ENCODE measurements around the gene ENAH.
"Not testable (repeated sequence)": the region's sequence is repeated elsewhere in the genome, so short reads cannot be mapped to it uniquely, and the experiment has no call there.

The ENAH gene

GRCh38 chr1:225644666-225645065 is 8.3 kb downstream of the ENAH start:
- no peak for DNase-seq (ENCODE audit: low spot score)

- no peak for DNase-seq (ENCODE audit: low spot score)
These were observed 10.7 kb downstream of the ENAH start for GRCh38 chr1:225642177-225642576.

- DNase-seq (ENCODE audit: low spot score), result no peak
These were observed 14.1 kb downstream of the ENAH start for GRCh38 chr1:225638853-225639252.

- no peak for DNase-seq (ENCODE audit: low spot score)
These were observed 15.2 kb downstream of the ENAH start for GRCh38 chr1:225637651-225638199.

- DNase-seq (ENCODE audit: low spot score), result not testable (repeated sequence)
These were observed 15.9 kb downstream of the ENAH start for GRCh38 chr1:225636992-225637391.

- no peak for DNase-seq (ENCODE audit: low spot score)
These were observed 17.3 kb downstream of the ENAH start for GRCh38 chr1:225635649-225636048.

GRCh38 chr1:225632836-225633235 is 20.1 kb downstream of the ENAH start:
- not testable (repeated sequence) for DNase-seq (ENCODE audit: low spot score)

- DNase-seq (ENCODE audit: low spot score), result no peak
These were observed 21.8 kb downstream of the ENAH start for GRCh38 chr1:225631021-225631663.

GRCh38 chr1:225629483-225629882 is 23.4 kb downstream of the ENAH start:
- no peak for DNase-seq (ENCODE audit: low spot score)

GRCh38 chr1:225628794-225629193 is 24.1 kb downstream of the ENAH start:
- not testable (repeated sequence) for DNase-seq (ENCODE audit: low spot score)

GRCh38 chr1:225627304-225627947 is 25.5 kb downstream of the ENAH start:
- no peak for DNase-seq (ENCODE audit: low spot score)

GRCh38 chr1:225626698-225627097 is 26.2 kb downstream of the ENAH start:
- no peak for DNase-seq (ENCODE audit: low spot score)

GRCh38 chr1:225617956-225618355 is 35.0 kb downstream of the ENAH start:
- DNase-seq (ENCODE audit: low spot score), result no peak

- no peak for DNase-seq (ENCODE audit: low spot score)
These were observed 35.4 kb downstream of the ENAH start for GRCh38 chr1:225617479-225617878.

- DNase-seq (ENCODE audit: low spot score), result not testable (repeated sequence)
These were observed 37.5 kb downstream of the ENAH start for GRCh38 chr1:225615403-225615790.

- no peak for DNase-seq (ENCODE audit: low spot score)
These were observed 39.9 kb downstream of the ENAH start for GRCh38 chr1:225613006-225613405.

GRCh38 chr1:225612287-225612686 is 40.6 kb downstream of the ENAH start:
- no peak for DNase-seq (ENCODE audit: low spot score)

- DNase-seq (ENCODE audit: low spot score), result no peak
These were observed 41.2 kb downstream of the ENAH start for GRCh38 chr1:225611537-225612223.

GRCh38 chr1:225610539-225610938 is 42.4 kb downstream of the ENAH start:
- no peak for DNase-seq (ENCODE audit: low spot score)

GRCh38 chr1:225608014-225608796 is 44.7 kb downstream of the ENAH start:
- no peak for DNase-seq (ENCODE audit: low spot score)

GRCh38 chr1:225607355-225607754 is 45.6 kb downstream of the ENAH start:
- DNase-seq (ENCODE audit: low spot score), result no peak
